ENCODE data around the gene TSPO2.

- TF ChIP-seq CTCF (conservative IDR thresholded peaks at IDR 0.05; ENCODE audit: low read length) (no peak), EZH2phosphoT487 (IDR thresholded peaks at IDR 0.05; ENCODE audit: borderline replicate concordance, low read depth, low read length) (no peak)
Measured at GRCh38 chr6:41074692-41075436, 32.6 kb downstream of the TSPO2 start.
